ENCODE measurements around the gene OSBPL10.
A peak's percentile ranks its signal among the peaks of the same experiment; 100 is the strongest.
"Not testable (repeated sequence)": the region's sequence is repeated elsewhere in the genome, so short reads cannot be mapped to it uniquely, and the experiment has no call there.

Gene OSBPL10

GRCh38 chr3:31704591-31705179 lies 276.4 kb downstream of the OSBPL10 start:
- no peak for DNase-seq (ENCODE audit: low spot score)

GRCh38 chr3:31704156-31704555 lies 276.9 kb downstream of the OSBPL10 start:
- no peak for DNase-seq (ENCODE audit: low spot score)

- DNase-seq (ENCODE audit: low spot score), result no peak
These were observed 279.8 kb downstream of the OSBPL10 start for GRCh38 chr3:31701286-31701685.

- DNase-seq (ENCODE audit: low spot score), result no peak
These were observed 281.6 kb downstream of the OSBPL10 start for GRCh38 chr3:31699309-31699953.

- no peak for DNase-seq (ENCODE audit: low spot score)
These were observed 284.1 kb downstream of the OSBPL10 start for GRCh38 chr3:31696815-31697548.

GRCh38 chr3:31696009-31696297 lies 285.1 kb downstream of the OSBPL10 start:
- no peak for DNase-seq (ENCODE audit: low spot score)

GRCh38 chr3:31695280-31696008 lies 285.6 kb downstream of the OSBPL10 start:
- DNase-seq (ENCODE audit: low spot score), result no peak

GRCh38 chr3:31693346-31693745 lies 287.7 kb downstream of the OSBPL10 start:
- no peak for DNase-seq (ENCODE audit: low spot score)

GRCh38 chr3:31692751-31693150 lies 288.3 kb downstream of the OSBPL10 start:
- DNase-seq (ENCODE audit: low spot score), result no peak

GRCh38 chr3:31690771-31691170 lies 290.3 kb downstream of the OSBPL10 start:
- DNase-seq (ENCODE audit: low spot score), result no peak

- DNase-seq (ENCODE audit: low spot score), result not testable (repeated sequence)
These were observed 291.5 kb downstream of the OSBPL10 start for GRCh38 chr3:31689523-31689922.

GRCh38 chr3:31688984-31689383 lies 292.1 kb downstream of the OSBPL10 start:
- DNase-seq (ENCODE audit: low spot score), result no peak

GRCh38 chr3:31687020-31687802 lies 293.9 kb downstream of the OSBPL10 start:
- DNase-seq (ENCODE audit: low spot score), result no peak

GRCh38 chr3:31680072-31680870 lies 300.8 kb downstream of the OSBPL10 start:
- DNase-seq (ENCODE audit: low spot score), result no peak

- DNase-seq (ENCODE audit: low spot score), result no peak
These were observed 304.5 kb downstream of the OSBPL10 start for GRCh38 chr3:31676556-31676955.

GRCh38 chr3:31673950-31674349 lies 307.1 kb downstream of the OSBPL10 start:
- no peak for DNase-seq (ENCODE audit: low spot score)

- no peak for DNase-seq (ENCODE audit: low spot score)
These were observed 309.1 kb downstream of the OSBPL10 start for GRCh38 chr3:31671976-31672375.

GRCh38 chr3:31671451-31671850 lies 309.6 kb downstream of the OSBPL10 start:
- DNase-seq (ENCODE audit: low spot score), result no peak

GRCh38 chr3:31670722-31671121 lies 310.3 kb downstream of the OSBPL10 start:
- DNase-seq (ENCODE audit: low spot score), result no peak

GRCh38 chr3:31670136-31670535 lies 310.9 kb downstream of the OSBPL10 start:
- peak; percentile 2 for DNase-seq (ENCODE audit: low spot score)

GRCh38 chr3:31668242-31668641 lies 312.8 kb downstream of the OSBPL10 start:
- no peak for DNase-seq (ENCODE audit: low spot score)
